Hepatocyte (in vitro differentiated cells): ENCODE measurements around the gene CORO1C. TPM values are rescaled to one million over a fixed set of nuclear protein-coding genes. Genes with fewer than 3 reads are reported as not detected.
A peak's percentile ranks its signal among the peaks of the same experiment; 100 is the strongest.
"Not testable (repeated sequence)": the region's sequence is repeated elsewhere in the genome, so short reads cannot be mapped to it uniquely, and the experiment has no call there.

Source experiments
- DNase-seq: peaks from one replicate; pipeline ENCODE4 v3.0.0-alpha.2; 2016; ENCODE audit warnings: low spot score
- H2AFZ ChIP-seq: fragments of 200-600 bp; sonication (generic); 2 replicates; pipeline ENCODE4 v1.6.0; 2016; ENCODE audit warnings: antibody characterized with exemption, mild to moderate bottlenecking
- H3K27ac ChIP-seq: fragments of 200-600 bp; sonication (generic); 2 replicates; pipeline ENCODE4 v1.5.1; 2016; ENCODE audit warnings: mild to moderate bottlenecking
- H3K27me3 ChIP-seq: fragments of 200-600 bp; sonication (generic); 2 replicates; pipeline ENCODE4 v1.6.1; 2016
- H3K36me3 ChIP-seq: fragments of 200-600 bp; sonication (generic); replicated peaks from 2 replicates; pipeline ENCODE4 v1.5.1; 2016; ENCODE audit warnings: low read depth; ENCODE audit not compliant: insufficient read depth
- H3K4me1 ChIP-seq: fragments of 200-600 bp; sonication (generic); 2 replicates; pipeline ENCODE4 v1.5.1; 2016; ENCODE audit warnings: mild to moderate bottlenecking, moderate library complexity; ENCODE audit not compliant: insufficient read depth
- H3K4me2 ChIP-seq: fragments of 200-600 bp; sonication (generic); 2 replicates; pipeline ENCODE4 v1.6.0; 2016
- H3K4me3 ChIP-seq: fragments of 200-600 bp; sonication (generic); 2 replicates; pipeline ENCODE4 v1.5.1; 2016; ENCODE audit warnings: mild to moderate bottlenecking
- H3K79me2 ChIP-seq: fragments of 200-600 bp; sonication (generic); 2 replicates; pipeline ENCODE4 v1.6.0; 2017; ENCODE audit warnings: mild to moderate bottlenecking
- H3K9me2 ChIP-seq: fragments of 200-600 bp; sonication (generic); replicated peaks from 2 replicates; pipeline ENCODE4 v1.6.0; 2017; ENCODE audit warnings: mild to moderate bottlenecking; ENCODE audit not compliant: insufficient read depth
- H3K9me3 ChIP-seq: fragments of 200-600 bp; sonication (generic); 2 replicates; pipeline ENCODE4 v1.5.1; 2016; ENCODE audit warnings: low read depth, mild to moderate bottlenecking
- H4K20me1 ChIP-seq: fragments of 200-600 bp; sonication (generic); 2 replicates; pipeline ENCODE4 v1.6.0; 2016; ENCODE audit warnings: mild to moderate bottlenecking; ENCODE audit not compliant: insufficient read depth, poor library complexity, severe bottlenecking
- EZH2 ChIP-seq: fragments of 200-600 bp; sonication (generic); IDR thresholded peaks from 2 replicates; pipeline ENCODE4 v1.6.1; 2016; ENCODE audit warnings: antibody characterized with exemption, mild to moderate bottlenecking, borderline replicate concordance
- EZH2phosphoT487 ChIP-seq: fragments of 200-600 bp; sonication (generic); IDR thresholded peaks from one replicate; pipeline ENCODE4 v1.6.1; 2018; ENCODE audit warnings: antibody characterized with exemption, mild to moderate bottlenecking, low read depth, moderate library complexity; ENCODE audit not compliant: unreplicated experiment, severe bottlenecking
- WGBS: methylation state at CpG from one replicate; pipeline ENCODE4 v1.1.6; 2016; ENCODE audit warnings: low lambda C conversion rate; ENCODE audit errors: missing lambda C conversion rate; 5-methylcytosine and 5-hydroxymethylcytosine counted together
- polyA plus RNA-seq: library from polyadenylated mRNA; unstranded; fragments of >200 nt; fragmentation: Nextera tagmentation; extraction: Ambion mirVana; gene quantifications from 2 replicates; pipeline ENCODE4 v1.2.1, GENCODE V29; 2016
- total RNA-seq: library from RNA; depleted of rRNA; stranded (reverse); fragments of >200 nt; gene quantifications from 2 replicates; pipeline ENCODE4 v1.2.3, GENCODE V29; 2014
- TF ChIP-seq, protein P1 (sequence below): fragments of 200-600 bp; sonication (generic); IDR thresholded peaks from 2 replicates; pipeline ENCODE4 v1.5.1; 2016; ENCODE audit warnings: antibody characterized with exemption, mild to moderate bottlenecking; ENCODE audit not compliant: poor library complexity

Gene CORO1C
- total and polyA plus RNA-seq, 2 experiments from 2014 or later, result 110 to 137 TPM

DNA sequence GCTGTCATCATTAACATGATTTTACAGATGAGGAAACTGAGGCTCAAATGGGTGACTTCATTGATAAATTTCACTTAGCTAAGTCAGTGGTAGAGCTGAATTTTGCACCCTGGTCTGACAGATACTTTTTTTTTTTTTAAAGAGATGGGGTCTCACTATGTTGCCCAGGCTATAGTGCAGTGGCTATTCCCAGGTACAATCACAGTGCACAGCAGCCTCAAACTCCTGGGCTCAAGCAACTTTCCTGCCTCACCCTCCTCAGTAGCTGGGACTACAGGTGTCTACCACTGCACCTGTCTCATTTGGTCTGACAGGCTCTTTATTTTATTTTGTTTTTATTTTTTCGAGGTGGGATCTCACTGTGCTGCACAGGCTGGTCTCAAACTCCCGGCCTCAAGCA lies 24.2 kb upstream of the CORO1C start:
- no peak overlapping the region for H3K27ac ChIP-seq
- H3K9me2 ChIP-seq, result no peaks in the 10 kb centered on the region
- no peaks in the 10 kb centered on the region for H3K27me3 ChIP-seq
- WGBS, result 97% methylated on average over 2 of the region's 2 CpGs
- no peaks in the 10 kb centered on the region for H3K79me2 ChIP-seq
- no peak overlapping the region for H3K4me3 ChIP-seq
- TF ChIP-seq EZH2 (no peak), EZH2phosphoT487 (no peak)
- TF ChIP-seq, protein P1, sequence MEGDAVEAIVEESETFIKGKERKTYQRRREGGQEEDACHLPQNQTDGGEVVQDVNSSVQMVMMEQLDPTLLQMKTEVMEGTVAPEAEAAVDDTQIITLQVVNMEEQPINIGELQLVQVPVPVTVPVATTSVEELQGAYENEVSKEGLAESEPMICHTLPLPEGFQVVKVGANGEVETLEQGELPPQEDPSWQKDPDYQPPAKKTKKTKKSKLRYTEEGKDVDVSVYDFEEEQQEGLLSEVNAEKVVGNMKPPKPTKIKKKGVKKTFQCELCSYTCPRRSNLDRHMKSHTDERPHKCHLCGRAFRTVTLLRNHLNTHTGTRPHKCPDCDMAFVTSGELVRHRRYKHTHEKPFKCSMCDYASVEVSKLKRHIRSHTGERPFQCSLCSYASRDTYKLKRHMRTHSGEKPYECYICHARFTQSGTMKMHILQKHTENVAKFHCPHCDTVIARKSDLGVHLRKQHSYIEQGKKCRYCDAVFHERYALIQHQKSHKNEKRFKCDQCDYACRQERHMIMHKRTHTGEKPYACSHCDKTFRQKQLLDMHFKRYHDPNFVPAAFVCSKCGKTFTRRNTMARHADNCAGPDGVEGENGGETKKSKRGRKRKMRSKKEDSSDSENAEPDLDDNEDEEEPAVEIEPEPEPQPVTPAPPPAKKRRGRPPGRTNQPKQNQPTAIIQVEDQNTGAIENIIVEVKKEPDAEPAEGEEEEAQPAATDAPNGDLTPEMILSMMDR, result no peak
- H3K4me1 ChIP-seq, result peaks cover 2% of the 10 kb centered on the region
- no peak for DNase-seq
- no peak overlapping the region for H3K4me2 ChIP-seq
- no peaks in the 10 kb centered on the region for H3K9me3 ChIP-seq
- no peaks in the 10 kb centered on the region for H4K20me1 ChIP-seq
- H2AFZ ChIP-seq, result no peak overlapping the region
- H3K36me3 ChIP-seq, result no peaks in the 10 kb centered on the region

- Histone ChIP-seq H3K79me2 (no peaks in the 10 kb centered on the region), H3K36me3 (no peaks in the 10 kb centered on the region), H3K4me2 (no peak overlapping the region), H3K4me3 (no peak overlapping the region), H3K9me2 (no peaks in the 10 kb centered on the region), H4K20me1 (no peaks in the 10 kb centered on the region), H3K27me3 (no peaks in the 10 kb centered on the region), H3K27ac (no peak overlapping the region), H2AFZ (no peak overlapping the region), H3K9me3 (no peaks in the 10 kb centered on the region), H3K4me1 (peaks cover 2% of the 10 kb centered on the region)
- TF ChIP-seq EZH2 (no peak), EZH2phosphoT487 (no peak)
- TF ChIP-seq, protein P1, result no peak
- DNase-seq, result no peak
- 83% methylated on average over 6 of the region's 6 CpGs for WGBS
These were observed 22.7 kb upstream of the CORO1C start for GRCh38 chr12:108753976-108754375.

- H3K36me3 ChIP-seq, result no peaks in the 10 kb centered on the region
- no peaks in the 10 kb centered on the region for H4K20me1 ChIP-seq
- H3K4me1 ChIP-seq, result peaks cover 2% of the 10 kb centered on the region
- no peaks in the 10 kb centered on the region for H3K9me3 ChIP-seq
- no peak overlapping the region for H3K4me2 ChIP-seq
- H3K4me3 ChIP-seq, result no peak overlapping the region
- H3K9me2 ChIP-seq, result no peaks in the 10 kb centered on the region
- peak; percentile 50 for DNase-seq
- no peak overlapping the region for H2AFZ ChIP-seq
- H3K27me3 ChIP-seq, result no peaks in the 10 kb centered on the region
- H3K79me2 ChIP-seq, result no peaks in the 10 kb centered on the region
- H3K27ac ChIP-seq, result no peak overlapping the region
- WGBS, result 70% methylated on average over 1 of the region's 1 CpG
- TF ChIP-seq EZH2phosphoT487, result no peak
- TF ChIP-seq EZH2, result no peak
- TF ChIP-seq, protein P1, result no peak
These were observed 21.1 kb upstream of the CORO1C start for GRCh38 chr12:108752387-108752786.

- H3K4me2 ChIP-seq, result no peak overlapping the region
- H2AFZ ChIP-seq, result no peak overlapping the region
- H3K4me1 ChIP-seq, result peaks cover 2% of the 10 kb centered on the region
- no peaks in the 10 kb centered on the region for H3K27me3 ChIP-seq
- WGBS, result 75% methylated on average over 4 of the region's 4 CpGs
- no peaks in the 10 kb centered on the region for H3K36me3 ChIP-seq
- DNase-seq, result no peak
- TF ChIP-seq, protein P1, result no peak
- TF ChIP-seq EZH2 (no peak), EZH2phosphoT487 (no peak)
- peak overlapping the region; percentile 16 for H3K27ac ChIP-seq
- H3K79me2 ChIP-seq, result no peaks in the 10 kb centered on the region
- no peaks in the 10 kb centered on the region for H3K9me3 ChIP-seq
- H4K20me1 ChIP-seq, result no peaks in the 10 kb centered on the region
- no peaks in the 10 kb centered on the region for H3K9me2 ChIP-seq
- H3K4me3 ChIP-seq, result no peak overlapping the region
These were observed 20.5 kb upstream of the CORO1C start for GRCh38 chr12:108751821-108752220.

- H3K36me3 ChIP-seq, H3K27me3 ChIP-seq, H3K79me2 ChIP-seq, H4K20me1 ChIP-seq, H2AFZ ChIP-seq, H3K27ac ChIP-seq, DNase-seq, H3K9me2 ChIP-seq, H3K9me3 ChIP-seq, H3K4me3 ChIP-seq, H3K4me2 ChIP-seq, H3K4me1 ChIP-seq: not testable (repeated sequence)
- 80% methylated on average over 4 of the region's 4 CpGs for WGBS
These were observed 19.7 kb upstream of the CORO1C start for GRCh38 chr12:108751003-108751402.
